B cell (primary cell): ENCODE measurements around the gene NPRL2. TPM values are rescaled to one million over a fixed set of nuclear protein-coding genes. Genes with fewer than 3 reads are reported as not detected.

Experiments used
- ATAC-seq: fragments of 200-7000 bp; cut with Tn5 transposase; one replicate; pipeline ENCODE4 v1.10.0; 2021; ENCODE audit warnings: low read depth, mild to moderate bottlenecking, moderate number of reproducible peaks, moderate library complexity
- CTCF ChIA-PET: fragments of 350-600 bp; sonication (Branson Sonifier 250); formaldehyde crosslinking; loops from one replicate; lab custom pipeline; 2021; ENCODE audit warnings: antibody characterized with exemption, inconsistent platforms; lab: Charles Lee
- POLR2A ChIA-PET: fragments of 350-600 bp; sonication (Branson Sonifier 250); formaldehyde crosslinking; loops from one replicate; lab custom pipeline; 2021; ENCODE audit warnings: antibody characterized with exemption; lab: Charles Lee
- DNase-seq: peaks from one replicate; pipeline ENCODE4 v3.0.0; 2013
- H2AFZ ChIP-seq: 2 replicates; pipeline ENCODE4 v1.6.1; 2012; ENCODE audit warnings: mild to moderate bottlenecking, low read depth, low read length; ENCODE audit not compliant: insufficient read depth, poor library complexity, severe bottlenecking
- H3K27ac ChIP-seq, 2 donors: 1 replicate in 1 of 2; 2 replicates in 1 of 2; pipeline ENCODE4 v1.5.1; 2012 to 2013; ENCODE audit warnings: low read length in 2 of 2, mild to moderate bottlenecking in 2 of 2, moderate library complexity in 1 of 2
- H3K27me3 ChIP-seq, 4 experiments: fragments of 200-600 bp in 1 of 4; sonication (generic) in 1 of 4; replicated peaks in 1 of 4; 1 replicate in 2 of 4; 2 replicates in 2 of 4; pipeline versions ENCODE4 v1.6.1 to v1.7.0; 2013 to 2016; ENCODE audit warnings: low read length in 3 of 4, mild to moderate bottlenecking in 2 of 4, mixed read lengths in 1 of 4, moderate library complexity in 1 of 4; ENCODE audit not compliant: insufficient read depth in 4 of 4, control insufficient read depth in 3 of 4; ENCODE audit errors: control extremely low read depth in 1 of 4
- H3K36me3 ChIP-seq, 2 experiments: replicated peaks in 1 of 2; 1 replicate in 1 of 2; 2 replicates in 1 of 2; pipeline versions ENCODE4 v1.6.1 to v1.7.1; 2013; ENCODE audit warnings: low read length in 1 of 2; ENCODE audit not compliant: insufficient read depth in 2 of 2, control insufficient read depth in 1 of 2; ENCODE audit errors: control extremely low read depth in 1 of 2, extremely low read depth in 1 of 2
- H3K4me1 ChIP-seq, 2 donors: fragments of 200-600 bp in 1 of 2; sonication (generic) in 1 of 2; 1 replicate in 1 of 2; 2 replicates in 1 of 2; pipeline versions ENCODE4 v1.5.1 to v1.6.1; 2013 to 2017; ENCODE audit warnings: low read length in 2 of 2; ENCODE audit not compliant: control insufficient read depth in 2 of 2, insufficient read depth in 2 of 2
- H3K4me2 ChIP-seq: replicated peaks from 2 replicates; pipeline ENCODE3; 2012; ENCODE audit warnings: mild to moderate bottlenecking, low read depth, low read length; ENCODE audit not compliant: poor library complexity, severe bottlenecking
- H3K4me3 ChIP-seq, 5 experiments: fragments of 200-600 bp in 1 of 5; sonication (generic) in 1 of 5; 1 replicate in 3 of 5; 2 replicates in 2 of 5; pipeline versions ENCODE4 v1.5.1 to v1.7.0; 2011 to 2016; ENCODE audit warnings: low read length in 4 of 5, mild to moderate bottlenecking in 4 of 5, low read depth in 2 of 5, control low read depth in 1 of 5, moderate library complexity in 1 of 5; ENCODE audit not compliant: insufficient read depth in 1 of 5; ENCODE audit errors: control extremely low read depth in 1 of 5, extremely low read depth in 1 of 5
- H3K79me2 ChIP-seq: fragments of 200-600 bp; sonication (generic); one replicate; pipeline ENCODE4 v1.6.0; 2016; ENCODE audit warnings: low read length; ENCODE audit not compliant: control insufficient read depth, insufficient read depth
- H3K9ac ChIP-seq: fragments of 200-600 bp; sonication (generic); 2 replicates; pipeline ENCODE4 v1.6.1; 2017; ENCODE audit warnings: mild to moderate bottlenecking, low read length, moderate library complexity
- H3K9me3 ChIP-seq, 3 donors: one replicate each; pipeline versions ENCODE4 v1.6.1 to v1.7.1; 2013; ENCODE audit warnings: low read length in 2 of 3; ENCODE audit not compliant: control insufficient read depth in 2 of 3, insufficient read depth in 1 of 3; ENCODE audit errors: control extremely low read depth in 1 of 3
- H4K20me1 ChIP-seq: 2 replicates; pipeline ENCODE4 v1.6.0; 2012; ENCODE audit warnings: mild to moderate bottlenecking, low read length; ENCODE audit not compliant: insufficient read depth, control insufficient read depth, poor library complexity, severe bottlenecking
- H3K27ac Mint-ChIP-seq: one replicate; pipeline ENCODE4 v1.8.0; 2021; ENCODE audit warnings: mixed read lengths
- H3K27me3 Mint-ChIP-seq: one replicate; pipeline ENCODE4 v1.8.0; 2021; ENCODE audit warnings: mixed read lengths
- H3K4me1 Mint-ChIP-seq: one replicate; pipeline ENCODE4 v1.8.0; 2021; ENCODE audit warnings: mixed read lengths
- H3K4me3 Mint-ChIP-seq: one replicate; pipeline ENCODE4 v1.8.0; 2021; ENCODE audit warnings: mixed read lengths
- H3K9me3 Mint-ChIP-seq: one replicate; pipeline ENCODE4 v1.8.0; 2022; ENCODE audit warnings: mixed read lengths; ENCODE audit not compliant: insufficient read depth
- EZH2 ChIP-seq: IDR thresholded peaks from 2 replicates; pipeline ENCODE4 v1.6.1; 2012; ENCODE audit warnings: borderline replicate concordance, low read depth, mild to moderate bottlenecking, moderate library complexity, low read length; ENCODE audit not compliant: insufficient read depth, poor library complexity, severe bottlenecking
- WGBS: methylation state at CpG from one replicate; pipeline ENCODE4 v1.1.5; 2013; ENCODE audit warnings: missing lambda C conversion rate; ENCODE audit not compliant: insufficient coverage; 5-methylcytosine and 5-hydroxymethylcytosine counted together
- intact Hi-C: fragments of 100-400 bp; cut with micrococcal nuclease; formaldehyde crosslinking; loops from one replicate; pipeline ENCODE4 v1.10.0; 2022
- polyA plus RNA-seq: library from polyadenylated mRNA; depleted of rRNA; stranded (reverse); fragments of >200 nt; gene quantifications from 2 replicates; pipeline ENCODE4 v1.2.3, GENCODE V29; 2012
- total RNA-seq, 2 donors: library from RNA; stranded (reverse); fragments of 120-200 nt in 1 of 2; gene quantifications; 1 replicate in 1 of 2; 2 replicates in 1 of 2; pipeline versions ENCODE4 v1.2.3 to v1.2.4, GENCODE V29; 2013 to 2022
- TF ChIP-seq, protein P1 (sequence below): fragments of 200-600 bp; IDR thresholded peaks from one replicate; pipeline ENCODE4 v1.8.0; 2022; ENCODE audit warnings: antibody characterized with exemption, mild to moderate bottlenecking

The NPRL2 gene
- total and polyA plus RNA-seq, 2 donors (not counting 1 experiment from before 2014, with no cell fraction given), result 31.3 to 64.6 TPM

DNA sequence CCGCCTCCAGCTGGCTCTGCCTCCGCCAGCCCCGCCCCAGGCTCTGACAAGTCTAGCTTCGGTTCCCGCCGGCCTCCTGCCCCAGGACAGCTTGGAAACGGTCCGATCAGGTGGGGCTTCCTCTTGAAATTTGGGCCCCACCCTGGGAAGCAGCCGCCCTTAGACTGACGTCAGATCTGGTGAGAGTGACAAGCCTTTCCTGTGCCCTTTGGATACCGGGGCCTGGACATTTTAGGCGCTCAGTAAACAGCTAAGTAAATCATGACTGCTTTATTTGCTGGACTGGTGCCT, 51.0 kb downstream of the NPRL2 start:
- Mint-ChIP-seq H3K4me3 (peak overlapping the region; percentile 100), H3K9me3 (no peaks in the 10 kb centered on the region), H3K27me3 (no peaks in the 10 kb centered on the region), H3K27ac (peak overlapping the region; percentile 100), H3K4me1 (peaks cover 35% of the 10 kb centered on the region)
- CTCF ChIA-PET, result interaction anchor here (0.5 to 3.2 kb wide), 14 partner anchors 10 to 243 kb away, joined by 3 to 28 read pairs (median 5); partner anchors contain the start of genes CYB561D2, GNAI2, HYAL2 and NPRL2
- peaks cover 0 to 4% of the 10 kb centered on the region in 2 experiments for H3K36me3 ChIP-seq
- H4K20me1 ChIP-seq, result no peaks in the 10 kb centered on the region
- TF ChIP-seq EZH2, result no peak
- TF ChIP-seq, protein P1, sequence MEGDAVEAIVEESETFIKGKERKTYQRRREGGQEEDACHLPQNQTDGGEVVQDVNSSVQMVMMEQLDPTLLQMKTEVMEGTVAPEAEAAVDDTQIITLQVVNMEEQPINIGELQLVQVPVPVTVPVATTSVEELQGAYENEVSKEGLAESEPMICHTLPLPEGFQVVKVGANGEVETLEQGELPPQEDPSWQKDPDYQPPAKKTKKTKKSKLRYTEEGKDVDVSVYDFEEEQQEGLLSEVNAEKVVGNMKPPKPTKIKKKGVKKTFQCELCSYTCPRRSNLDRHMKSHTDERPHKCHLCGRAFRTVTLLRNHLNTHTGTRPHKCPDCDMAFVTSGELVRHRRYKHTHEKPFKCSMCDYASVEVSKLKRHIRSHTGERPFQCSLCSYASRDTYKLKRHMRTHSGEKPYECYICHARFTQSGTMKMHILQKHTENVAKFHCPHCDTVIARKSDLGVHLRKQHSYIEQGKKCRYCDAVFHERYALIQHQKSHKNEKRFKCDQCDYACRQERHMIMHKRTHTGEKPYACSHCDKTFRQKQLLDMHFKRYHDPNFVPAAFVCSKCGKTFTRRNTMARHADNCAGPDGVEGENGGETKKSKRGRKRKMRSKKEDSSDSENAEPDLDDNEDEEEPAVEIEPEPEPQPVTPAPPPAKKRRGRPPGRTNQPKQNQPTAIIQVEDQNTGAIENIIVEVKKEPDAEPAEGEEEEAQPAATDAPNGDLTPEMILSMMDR, result no peak
- H3K4me1 ChIP-seq, result peaks cover 18 to 25% of the 10 kb centered on the region in 2 donors
- ATAC-seq (no peak), DNase-seq (no peak)
- intact Hi-C loops, result loop anchor here (1.0 to 10.0 kb wide), 7 partner anchors 22 to 1085 kb away; partner anchors contain the start of genes GNAI2, MANF, RBM6 and TMEM115
- POLR2A ChIA-PET, result interaction anchor here (0.5 to 2.5 kb wide), 14 partner anchors 9 to 1292 kb away, joined by 3 to 27 read pairs (median 4); partner anchors contain the start of genes CYB561D2, GNAI2, HYAL2 and NPRL2
- H3K79me2 ChIP-seq, result peaks cover 13% of the 10 kb centered on the region
- peak overlapping the region; percentile 73 to 84 for H3K27ac ChIP-seq
- H3K4me2 ChIP-seq, result peak overlapping the region; percentile 82
- H2AFZ ChIP-seq, result peak overlapping the region; percentile 79
- peak overlapping the region; percentile 51 to 88 (median 63) for H3K4me3 ChIP-seq
- H3K27me3 ChIP-seq, result no peaks in the 10 kb centered on the region
- no peaks in the 10 kb centered on the region for H3K9me3 ChIP-seq
- WGBS, result 3% methylated on average over 12 of the region's 12 CpGs
- peak overlapping the region; percentile 66 for H3K9ac ChIP-seq
